ENCODE data around the gene GPX1.
"Not testable (repeated sequence)": the region's sequence is repeated elsewhere in the genome, so short reads cannot be mapped to it uniquely, and the experiment has no call there.

The GPX1 gene

GRCh38 chr3:49357443-49358216, 523 bp downstream of the GPX1 start:
- peak; percentile 79 for DNase-seq (ENCODE audit: low spot score)

GRCh38 chr3:49357095-49357442, 1.1 kb downstream of the GPX1 start:
- not testable (repeated sequence) for DNase-seq (ENCODE audit: low spot score)

- DNase-seq (ENCODE audit: low spot score) = no peak
Observed at GRCh38 chr3:49352890-49353421, 5.2 kb downstream of the GPX1 start.

GRCh38 chr3:49352281-49352680, 5.9 kb downstream of the GPX1 start:
- no peak for DNase-seq (ENCODE audit: low spot score)

GRCh38 chr3:49351521-49352011, 6.6 kb downstream of the GPX1 start:
- DNase-seq (ENCODE audit: low spot score) = no peak

- DNase-seq (ENCODE audit: low spot score) = no peak
Observed at GRCh38 chr3:49349348-49350114, 8.6 kb downstream of the GPX1 start.

- not testable (repeated sequence) for DNase-seq (ENCODE audit: low spot score)
Observed at GRCh38 chr3:49348361-49348760, 9.8 kb downstream of the GPX1 start.

- DNase-seq (ENCODE audit: low spot score) = no peak
Observed at GRCh38 chr3:49346797-49347251, 11.3 kb downstream of the GPX1 start.

- DNase-seq (ENCODE audit: low spot score) = no peak
Observed at GRCh38 chr3:49343163-49343562, 15.0 kb downstream of the GPX1 start.

- no peak for DNase-seq (ENCODE audit: low spot score)
Observed at GRCh38 chr3:49341996-49342395, 16.2 kb downstream of the GPX1 start.

GRCh38 chr3:49339941-49340800, 18.0 kb downstream of the GPX1 start, which contains the start of gene USP4:
Gene USP4, minus strand, starts transcription at chr3:49340053. Its CDS starts 29 bp downstream, at chr3:49340024.
- DNase-seq (ENCODE audit: low spot score) = peak; percentile 83

GRCh38 chr3:49339581-49339940, 18.6 kb downstream of the GPX1 start:
- DNase-seq (ENCODE audit: low spot score) = no peak

- no peak for DNase-seq (ENCODE audit: low spot score)
Observed at GRCh38 chr3:49333916-49334633, 24.1 kb downstream of the GPX1 start.

GRCh38 chr3:49333091-49333490, 25.1 kb downstream of the GPX1 start:
- DNase-seq (ENCODE audit: low spot score) = no peak

- DNase-seq (ENCODE audit: low spot score) = no peak
Observed at GRCh38 chr3:49329186-49329585, 29.0 kb downstream of the GPX1 start.

- not testable (repeated sequence) for DNase-seq (ENCODE audit: low spot score)
Observed at GRCh38 chr3:49328350-49328749, 29.8 kb downstream of the GPX1 start.

GRCh38 chr3:49327485-49327884, 30.7 kb downstream of the GPX1 start:
- no peak for DNase-seq (ENCODE audit: low spot score)

GRCh38 chr3:49324768-49325167, 33.4 kb downstream of the GPX1 start:
- DNase-seq (ENCODE audit: low spot score) = no peak

GRCh38 chr3:49316696-49317457, 41.3 kb downstream of the GPX1 start:
- no peak for DNase-seq (ENCODE audit: low spot score)

- no peak for DNase-seq (ENCODE audit: low spot score)
Observed at GRCh38 chr3:49313896-49314688, 44.1 kb downstream of the GPX1 start.
